NCI-H446 (cell line): ENCODE data around the gene MPPE1.

ENCODE experiments used
- DNase-seq, 2 experiments: peaks; one replicate each; lab custom pipeline; 2025; lab: John Stamatoyannopoulos, UW

The MPPE1 gene

GRCh38 chr18:11884396-11885030 lies 23.6 kb downstream of the MPPE1 start:
- DNase-seq: no peak

GRCh38 chr18:11883153-11883552 lies 25.0 kb downstream of the MPPE1 start:
- DNase-seq: no peak

- DNase-seq: no peak
These were observed 25.5 kb downstream of the MPPE1 start for GRCh38 chr18:11882636-11883035.

DNA sequence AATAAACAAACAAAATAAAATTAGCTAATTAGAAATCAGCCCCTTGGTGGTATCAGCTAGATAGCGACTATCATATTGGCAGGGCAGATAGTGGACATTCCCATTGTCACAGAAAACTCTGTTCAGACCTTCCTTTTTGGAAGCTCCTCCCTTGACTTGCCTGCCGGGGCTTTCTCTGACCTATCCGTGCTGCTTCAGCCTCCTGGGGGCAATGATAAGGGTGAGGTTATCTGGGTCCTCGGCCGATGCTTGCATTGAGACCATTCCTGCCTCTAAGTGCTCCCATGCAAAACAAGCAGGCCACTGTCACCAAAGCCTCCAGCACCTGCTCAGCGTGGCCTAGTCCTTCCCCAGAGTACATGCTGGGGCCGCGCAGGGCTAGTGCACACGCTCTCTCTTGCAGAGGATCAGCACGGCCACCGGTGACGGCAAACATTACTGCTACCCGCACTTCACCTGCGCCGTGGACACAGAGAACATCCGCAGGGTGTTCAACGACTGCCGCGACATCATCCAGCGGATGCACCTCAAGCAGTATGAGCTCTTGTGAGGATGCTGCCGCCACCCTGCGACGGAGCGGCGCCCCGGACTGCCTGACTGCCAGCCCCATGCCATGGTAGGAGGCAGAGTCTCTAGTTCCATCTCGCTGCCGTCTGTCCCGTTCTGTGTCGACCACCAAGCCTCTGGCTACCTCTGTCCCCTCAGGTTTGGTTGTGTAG lies 27.4 kb downstream of the MPPE1 start:
- no peak for DNase-seq

GRCh38 chr18:11877497-11878135 lies 30.5 kb downstream of the MPPE1 start:
- no peak for DNase-seq

DNA sequence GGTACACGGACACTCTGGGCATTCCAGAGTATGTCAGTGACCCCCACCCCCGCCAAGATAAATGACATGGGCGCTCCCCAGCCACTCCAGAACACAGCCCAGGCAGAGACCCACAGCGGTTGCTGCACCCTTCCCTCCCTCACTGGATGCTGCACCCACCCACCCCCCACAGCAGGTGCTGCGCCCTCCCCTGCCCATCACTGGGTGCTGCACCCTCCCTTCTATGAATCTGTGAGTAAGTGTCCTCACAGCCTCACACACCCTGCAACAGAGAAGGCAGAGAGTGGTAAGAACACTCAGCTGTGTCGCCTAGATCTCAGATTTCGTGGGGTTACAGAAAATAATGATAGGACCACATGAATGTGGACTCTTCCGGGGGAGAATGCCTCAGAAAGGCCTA lies 33.4 kb downstream of the MPPE1 start:
- no peak for DNase-seq

DNA sequence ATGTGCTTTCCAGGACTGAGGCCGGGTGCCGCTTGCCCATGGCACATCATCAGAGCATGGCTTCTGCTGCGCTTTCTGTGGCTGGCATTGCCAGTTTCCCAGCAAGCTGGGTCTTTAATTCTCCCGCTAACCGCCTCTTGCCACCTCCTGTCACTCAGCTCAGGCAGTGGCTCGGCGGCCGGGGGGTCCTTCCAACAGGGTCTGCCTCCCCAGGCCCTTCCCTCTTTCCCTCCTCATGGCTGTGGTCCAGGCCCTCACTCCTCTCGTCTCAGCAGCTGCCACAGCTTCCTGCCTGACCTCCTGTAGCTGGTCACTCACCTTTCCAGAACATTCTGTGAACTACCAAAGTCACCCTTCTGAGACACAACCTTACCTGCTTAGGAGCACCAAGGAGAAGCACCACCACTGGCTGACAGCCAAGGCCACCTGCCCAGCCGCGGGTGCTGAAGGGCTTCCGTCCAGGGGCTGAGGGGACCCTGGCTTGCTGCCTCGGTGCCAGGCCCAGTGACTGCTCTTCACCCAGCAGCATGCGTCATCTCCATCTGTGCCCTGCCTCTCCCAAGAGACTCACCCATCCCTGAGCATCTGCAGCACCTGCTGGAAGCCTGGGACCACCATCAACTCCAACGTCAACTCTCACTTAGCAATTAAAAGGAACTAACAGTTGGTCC lies 34.3 kb downstream of the MPPE1 start:
- DNase-seq: no peak

DNA sequence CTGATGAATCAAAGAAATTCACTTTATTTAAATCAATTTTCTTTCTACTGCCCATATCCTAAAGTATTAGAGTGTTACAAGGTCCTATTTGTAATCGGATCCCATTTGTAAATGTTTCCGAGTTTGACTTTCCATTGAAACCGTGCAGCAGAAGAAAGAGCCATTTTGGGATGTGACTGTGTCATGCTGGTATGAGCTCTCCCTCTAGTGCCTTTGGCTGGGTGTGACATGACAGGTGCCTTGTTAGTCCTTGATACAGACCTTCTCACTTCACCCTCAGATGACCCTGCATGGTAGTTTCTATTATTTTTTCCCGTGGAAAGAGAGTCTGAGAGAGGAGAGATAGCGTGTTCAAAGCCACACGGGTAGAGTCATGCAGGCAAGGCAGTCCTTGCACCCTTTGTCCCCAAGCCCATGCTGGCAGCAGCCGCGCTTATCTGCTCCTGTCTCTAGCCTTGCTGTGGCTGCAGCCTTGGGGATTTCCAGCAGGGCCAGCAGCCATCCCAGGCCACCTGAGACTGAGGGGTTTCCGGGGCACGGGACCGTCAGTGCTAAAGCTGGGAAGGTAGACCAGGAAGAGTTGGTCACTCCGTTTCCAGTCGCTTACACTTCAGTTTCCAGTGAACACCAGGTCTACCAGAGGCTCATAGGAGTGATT lies 35.5 kb downstream of the MPPE1 start:
- no peak for DNase-seq

DNA sequence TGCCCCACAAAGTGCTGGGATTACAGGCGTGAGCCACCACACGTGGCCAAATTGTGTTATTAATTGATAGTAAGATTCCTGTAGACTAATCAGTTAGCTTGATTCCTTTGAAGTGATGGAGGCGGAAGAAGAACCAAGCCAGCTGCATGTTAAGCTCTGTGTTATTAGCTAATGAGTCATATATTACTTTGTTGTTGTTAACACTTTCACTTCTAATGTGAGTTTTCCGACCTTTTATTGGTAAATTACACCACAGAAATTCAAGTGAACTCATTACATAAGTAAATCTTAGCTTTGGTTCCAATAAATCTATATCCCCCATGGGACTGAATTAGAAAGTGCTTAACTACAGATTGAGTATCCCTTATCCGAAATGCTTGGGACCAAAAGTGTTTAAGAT lies 36.6 kb downstream of the MPPE1 start:
- DNase-seq: no peak

- no peak for DNase-seq
These were observed 39.9 kb downstream of the MPPE1 start for GRCh38 chr18:11868230-11868629.

DNA sequence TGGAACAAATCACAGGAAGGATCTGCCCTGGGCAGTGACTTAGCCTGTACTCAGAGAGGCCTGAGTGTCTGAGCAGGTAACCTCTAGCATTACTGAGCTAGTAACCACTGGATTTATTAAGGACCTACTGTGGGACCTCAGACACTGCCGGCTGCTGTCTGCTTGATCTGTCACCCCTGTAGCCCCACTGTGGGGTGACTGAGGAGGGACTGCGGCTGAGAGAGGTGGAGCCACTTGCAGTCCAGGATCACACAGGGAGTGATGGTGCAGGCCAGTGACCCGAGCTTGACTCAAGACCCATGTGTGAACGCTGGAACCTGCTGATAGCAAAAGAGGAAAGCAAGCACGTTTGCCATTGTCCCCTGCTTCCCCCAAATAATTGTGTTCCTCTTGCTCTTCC lies 41.4 kb downstream of the MPPE1 start:
- DNase-seq: no peak

GRCh38 chr18:11866329-11866728 lies 41.8 kb downstream of the MPPE1 start:
- no peak for DNase-seq

DNA sequence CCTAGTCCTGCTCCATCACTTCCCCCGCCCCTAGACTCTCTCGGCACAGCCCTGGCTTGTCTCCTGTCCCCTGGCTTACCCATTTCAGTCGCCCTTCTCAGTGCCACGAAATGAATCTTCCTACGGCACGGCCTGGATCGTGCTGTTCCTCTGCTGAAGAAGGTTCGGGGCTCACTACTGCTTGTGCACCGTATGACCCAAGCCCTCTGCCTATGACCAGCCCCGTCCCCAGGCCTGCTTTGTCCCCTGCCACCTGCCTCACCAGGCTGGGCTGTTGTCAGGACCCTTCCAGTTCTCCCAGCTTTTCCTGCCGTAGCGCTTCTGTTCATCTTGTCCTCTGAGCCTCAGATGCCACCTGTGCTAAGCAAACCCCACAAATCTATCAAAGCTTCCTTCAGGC lies 43.0 kb downstream of the MPPE1 start:
- DNase-seq: no peak

DNA sequence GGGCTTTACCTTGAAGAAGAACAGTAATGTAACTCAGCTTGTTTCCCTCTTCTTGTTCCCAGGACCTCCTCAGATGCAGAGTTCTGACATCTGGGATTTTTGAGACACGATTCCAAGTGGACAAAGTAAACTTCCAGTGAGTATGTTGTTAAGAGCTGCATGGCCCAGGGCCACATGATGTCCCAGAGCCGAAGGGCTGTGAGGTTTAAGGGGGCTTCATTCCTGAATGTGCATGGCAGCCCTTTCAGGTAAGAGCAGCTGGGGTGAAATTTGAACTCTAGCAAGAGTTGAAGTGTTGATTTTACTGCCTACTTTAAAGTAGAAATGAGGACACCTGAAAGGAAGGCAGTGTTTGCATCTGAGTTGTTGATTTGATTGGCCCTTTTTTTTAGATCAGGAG lies 43.6 kb downstream of the MPPE1 start:
- DNase-seq: no peak

GRCh38 chr18:11862468-11863137 lies 45.5 kb downstream of the MPPE1 start:
- no peak for DNase-seq

GRCh38 chr18:11861583-11862288 lies 46.4 kb downstream of the MPPE1 start:
- no peak for DNase-seq

- DNase-seq: no peak
These were observed 47.3 kb downstream of the MPPE1 start for GRCh38 chr18:11860594-11861450.

DNA sequence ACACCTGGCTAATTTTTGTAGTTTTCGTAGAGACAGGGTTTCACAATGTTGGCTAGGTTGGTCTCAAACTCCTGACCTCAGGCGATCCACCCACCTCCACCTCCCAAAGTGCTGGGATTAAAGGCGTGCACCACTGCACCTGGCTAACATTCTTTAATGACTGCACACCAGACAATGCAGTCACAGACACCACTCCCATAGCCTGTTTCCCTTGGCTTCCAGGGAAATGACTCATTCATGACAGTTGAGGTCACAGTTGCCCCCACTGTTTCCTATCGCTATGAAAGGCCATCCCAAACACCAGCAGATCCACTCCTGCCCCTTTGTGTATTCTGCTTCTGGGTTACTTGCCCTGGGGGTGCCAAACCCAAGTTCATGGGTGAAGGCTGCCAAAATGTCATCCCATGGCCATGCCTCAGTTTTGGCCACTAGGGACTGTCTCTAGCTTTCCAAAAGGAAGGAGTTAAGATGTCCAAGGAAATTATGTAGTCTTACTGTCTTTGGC lies 48.2 kb downstream of the MPPE1 start:
- no peak for DNase-seq

DNA sequence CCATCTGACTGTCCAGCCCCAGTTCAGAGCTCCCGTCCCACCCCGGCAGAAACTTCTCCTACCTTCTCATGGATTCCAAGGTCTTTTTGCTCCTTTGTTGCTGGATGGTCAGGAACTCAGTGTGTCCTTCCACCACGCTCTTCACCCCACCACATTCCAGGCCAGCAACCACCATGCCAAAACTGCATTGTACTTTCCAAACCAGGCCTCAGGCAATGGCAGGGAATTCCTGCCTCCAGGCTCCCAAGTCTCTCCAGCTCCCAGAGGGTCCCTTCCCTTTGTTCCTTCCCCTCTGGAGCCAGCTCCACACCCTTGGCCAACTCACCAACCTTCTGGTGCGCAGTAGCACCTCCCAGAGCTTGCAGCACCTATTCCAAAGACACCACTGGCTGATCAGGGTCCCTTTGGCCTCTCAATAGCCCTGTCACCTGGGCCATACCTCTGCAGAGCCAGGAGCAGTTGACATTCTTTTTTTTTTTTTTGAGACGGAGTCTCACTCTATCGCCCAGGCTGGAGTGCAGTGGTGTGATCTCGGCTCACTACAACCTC lies 48.8 kb downstream of the MPPE1 start:
- no peak for DNase-seq
